B cell (primary cell): ENCODE data around the gene SALL4. TPM values are rescaled to one million over a fixed set of nuclear protein-coding genes. Genes with fewer than 3 reads are reported as not detected.

ENCODE experiments used
- ATAC-seq: fragments of 200-7000 bp; cut with Tn5 transposase; one replicate; pipeline ENCODE4 v1.10.0; 2021; ENCODE audit warnings: low read depth, mild to moderate bottlenecking, moderate number of reproducible peaks, moderate library complexity
- CTCF ChIA-PET: fragments of 350-600 bp; sonication (Branson Sonifier 250); formaldehyde crosslinking; loops from one replicate; lab custom pipeline; 2021; ENCODE audit warnings: antibody characterized with exemption, inconsistent platforms; lab: Charles Lee
- POLR2A ChIA-PET: fragments of 350-600 bp; sonication (Branson Sonifier 250); formaldehyde crosslinking; loops from one replicate; lab custom pipeline; 2021; ENCODE audit warnings: antibody characterized with exemption; lab: Charles Lee
- DNase-seq: peaks from one replicate; pipeline ENCODE4 v3.0.0; 2013
- H2AFZ ChIP-seq: 2 replicates; pipeline ENCODE4 v1.6.1; 2012; ENCODE audit warnings: mild to moderate bottlenecking, low read depth, low read length; ENCODE audit not compliant: insufficient read depth, poor library complexity, severe bottlenecking
- H3K27ac ChIP-seq, 2 donors: 1 replicate in 1 of 2; 2 replicates in 1 of 2; pipeline ENCODE4 v1.5.1; 2012 to 2013; ENCODE audit warnings: low read length in 2 of 2, mild to moderate bottlenecking in 2 of 2, moderate library complexity in 1 of 2
- H3K27me3 ChIP-seq, 4 experiments: fragments of 200-600 bp in 1 of 4; sonication (generic) in 1 of 4; replicated peaks in 1 of 4; 1 replicate in 2 of 4; 2 replicates in 2 of 4; pipeline versions ENCODE4 v1.6.1 to v1.7.0; 2013 to 2016; ENCODE audit warnings: low read length in 3 of 4, mild to moderate bottlenecking in 2 of 4, mixed read lengths in 1 of 4, moderate library complexity in 1 of 4; ENCODE audit not compliant: insufficient read depth in 4 of 4, control insufficient read depth in 3 of 4; ENCODE audit errors: control extremely low read depth in 1 of 4
- H3K36me3 ChIP-seq, 2 experiments: replicated peaks in 1 of 2; 1 replicate in 1 of 2; 2 replicates in 1 of 2; pipeline versions ENCODE4 v1.6.1 to v1.7.1; 2013; ENCODE audit warnings: low read length in 1 of 2; ENCODE audit not compliant: insufficient read depth in 2 of 2, control insufficient read depth in 1 of 2; ENCODE audit errors: control extremely low read depth in 1 of 2, extremely low read depth in 1 of 2
- H3K4me1 ChIP-seq, 2 donors: fragments of 200-600 bp in 1 of 2; sonication (generic) in 1 of 2; 1 replicate in 1 of 2; 2 replicates in 1 of 2; pipeline versions ENCODE4 v1.5.1 to v1.6.1; 2013 to 2017; ENCODE audit warnings: low read length in 2 of 2; ENCODE audit not compliant: control insufficient read depth in 2 of 2, insufficient read depth in 2 of 2
- H3K4me2 ChIP-seq: replicated peaks from 2 replicates; pipeline ENCODE3; 2012; ENCODE audit warnings: mild to moderate bottlenecking, low read depth, low read length; ENCODE audit not compliant: poor library complexity, severe bottlenecking
- H3K4me3 ChIP-seq, 5 experiments: fragments of 200-600 bp in 1 of 5; sonication (generic) in 1 of 5; 1 replicate in 3 of 5; 2 replicates in 2 of 5; pipeline versions ENCODE4 v1.5.1 to v1.7.0; 2011 to 2016; ENCODE audit warnings: low read length in 4 of 5, mild to moderate bottlenecking in 4 of 5, low read depth in 2 of 5, control low read depth in 1 of 5, moderate library complexity in 1 of 5; ENCODE audit not compliant: insufficient read depth in 1 of 5; ENCODE audit errors: control extremely low read depth in 1 of 5, extremely low read depth in 1 of 5
- H3K79me2 ChIP-seq: fragments of 200-600 bp; sonication (generic); one replicate; pipeline ENCODE4 v1.6.0; 2016; ENCODE audit warnings: low read length; ENCODE audit not compliant: control insufficient read depth, insufficient read depth
- H3K9ac ChIP-seq: fragments of 200-600 bp; sonication (generic); 2 replicates; pipeline ENCODE4 v1.6.1; 2017; ENCODE audit warnings: mild to moderate bottlenecking, low read length, moderate library complexity
- H3K9me3 ChIP-seq, 3 donors: one replicate each; pipeline versions ENCODE4 v1.6.1 to v1.7.1; 2013; ENCODE audit warnings: low read length in 2 of 3; ENCODE audit not compliant: control insufficient read depth in 2 of 3, insufficient read depth in 1 of 3; ENCODE audit errors: control extremely low read depth in 1 of 3
- H4K20me1 ChIP-seq: 2 replicates; pipeline ENCODE4 v1.6.0; 2012; ENCODE audit warnings: mild to moderate bottlenecking, low read length; ENCODE audit not compliant: insufficient read depth, control insufficient read depth, poor library complexity, severe bottlenecking
- H3K27ac Mint-ChIP-seq: one replicate; pipeline ENCODE4 v1.8.0; 2021; ENCODE audit warnings: mixed read lengths
- H3K27me3 Mint-ChIP-seq: one replicate; pipeline ENCODE4 v1.8.0; 2021; ENCODE audit warnings: mixed read lengths
- H3K4me1 Mint-ChIP-seq: one replicate; pipeline ENCODE4 v1.8.0; 2021; ENCODE audit warnings: mixed read lengths
- H3K4me3 Mint-ChIP-seq: one replicate; pipeline ENCODE4 v1.8.0; 2021; ENCODE audit warnings: mixed read lengths
- H3K9me3 Mint-ChIP-seq: one replicate; pipeline ENCODE4 v1.8.0; 2022; ENCODE audit warnings: mixed read lengths; ENCODE audit not compliant: insufficient read depth
- EZH2 ChIP-seq: IDR thresholded peaks from 2 replicates; pipeline ENCODE4 v1.6.1; 2012; ENCODE audit warnings: borderline replicate concordance, low read depth, mild to moderate bottlenecking, moderate library complexity, low read length; ENCODE audit not compliant: insufficient read depth, poor library complexity, severe bottlenecking
- WGBS: methylation state at CpG from one replicate; pipeline ENCODE4 v1.1.5; 2013; ENCODE audit warnings: missing lambda C conversion rate; ENCODE audit not compliant: insufficient coverage; 5-methylcytosine and 5-hydroxymethylcytosine counted together
- intact Hi-C: fragments of 100-400 bp; cut with micrococcal nuclease; formaldehyde crosslinking; loops from one replicate; pipeline ENCODE4 v1.10.0; 2022
- polyA plus RNA-seq: library from polyadenylated mRNA; depleted of rRNA; stranded (reverse); fragments of >200 nt; gene quantifications from 2 replicates; pipeline ENCODE4 v1.2.3, GENCODE V29; 2012
- total RNA-seq, 2 donors: library from RNA; stranded (reverse); fragments of 120-200 nt in 1 of 2; gene quantifications; 1 replicate in 1 of 2; 2 replicates in 1 of 2; pipeline versions ENCODE4 v1.2.3 to v1.2.4, GENCODE V29; 2013 to 2022
- TF ChIP-seq, protein P1 (sequence below): fragments of 200-600 bp; IDR thresholded peaks from one replicate; pipeline ENCODE4 v1.8.0; 2022; ENCODE audit warnings: antibody characterized with exemption, mild to moderate bottlenecking

SALL4 gene
- total and polyA plus RNA-seq, 2 donors (not counting 1 experiment from before 2014, with no cell fraction given), result 0.21 TPM; not detected in 1

DNA sequence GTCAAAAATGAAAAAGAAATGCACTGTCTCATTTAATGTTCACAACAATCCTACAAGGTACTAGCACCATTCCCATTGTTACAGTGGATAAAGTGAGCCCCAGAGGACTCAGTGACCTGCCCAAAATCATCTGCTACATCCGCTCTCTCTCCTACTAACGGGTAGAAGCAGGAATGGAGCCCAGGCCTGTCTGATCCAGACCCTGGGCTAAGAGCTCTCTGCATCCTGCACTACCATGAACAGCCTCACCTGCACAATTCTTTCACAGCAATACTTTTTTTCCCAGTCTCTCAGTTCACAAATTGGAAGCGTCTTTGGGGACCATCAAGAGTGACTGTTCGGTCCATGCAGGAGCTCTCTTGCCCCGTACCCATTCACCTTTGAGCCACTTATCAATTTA is 65.4 kb downstream of the SALL4 start:
- H3K9ac ChIP-seq, result no peak overlapping the region
- no peaks in the 10 kb centered on the region for H3K4me1 ChIP-seq
- no peaks in the 10 kb centered on the region for H3K9me3 ChIP-seq
- H3K4me3 Mint-ChIP-seq, result no peak overlapping the region
- no peaks in the 10 kb centered on the region for H3K4me1 Mint-ChIP-seq
- no peak overlapping the region for H3K4me2 ChIP-seq
- H3K79me2 ChIP-seq, result no peaks in the 10 kb centered on the region
- no peaks in the 10 kb centered on the region for H3K9me3 Mint-ChIP-seq
- no peak overlapping the region for H3K4me3 ChIP-seq
- H4K20me1 ChIP-seq, result no peaks in the 10 kb centered on the region
- H3K27me3 ChIP-seq, result no peaks in the 10 kb centered on the region
- no peak overlapping the region for H3K27ac Mint-ChIP-seq
- no peak for DNase-seq
- no peaks in the 10 kb centered on the region for H3K36me3 ChIP-seq
- POLR2A ChIA-PET, result no interaction called here
- H3K27me3 Mint-ChIP-seq, result peaks cover 8% of the 10 kb centered on the region
- TF ChIP-seq EZH2, result no peak
- TF ChIP-seq, protein P1, sequence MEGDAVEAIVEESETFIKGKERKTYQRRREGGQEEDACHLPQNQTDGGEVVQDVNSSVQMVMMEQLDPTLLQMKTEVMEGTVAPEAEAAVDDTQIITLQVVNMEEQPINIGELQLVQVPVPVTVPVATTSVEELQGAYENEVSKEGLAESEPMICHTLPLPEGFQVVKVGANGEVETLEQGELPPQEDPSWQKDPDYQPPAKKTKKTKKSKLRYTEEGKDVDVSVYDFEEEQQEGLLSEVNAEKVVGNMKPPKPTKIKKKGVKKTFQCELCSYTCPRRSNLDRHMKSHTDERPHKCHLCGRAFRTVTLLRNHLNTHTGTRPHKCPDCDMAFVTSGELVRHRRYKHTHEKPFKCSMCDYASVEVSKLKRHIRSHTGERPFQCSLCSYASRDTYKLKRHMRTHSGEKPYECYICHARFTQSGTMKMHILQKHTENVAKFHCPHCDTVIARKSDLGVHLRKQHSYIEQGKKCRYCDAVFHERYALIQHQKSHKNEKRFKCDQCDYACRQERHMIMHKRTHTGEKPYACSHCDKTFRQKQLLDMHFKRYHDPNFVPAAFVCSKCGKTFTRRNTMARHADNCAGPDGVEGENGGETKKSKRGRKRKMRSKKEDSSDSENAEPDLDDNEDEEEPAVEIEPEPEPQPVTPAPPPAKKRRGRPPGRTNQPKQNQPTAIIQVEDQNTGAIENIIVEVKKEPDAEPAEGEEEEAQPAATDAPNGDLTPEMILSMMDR, result no peak
- no peak overlapping the region for H2AFZ ChIP-seq
- intact Hi-C loops, result no loop called here
- no peak for ATAC-seq
- CTCF ChIA-PET, result no interaction called here
- WGBS, result 73% methylated on average over 5 of the region's 5 CpGs
- no peak overlapping the region for H3K27ac ChIP-seq

DNA sequence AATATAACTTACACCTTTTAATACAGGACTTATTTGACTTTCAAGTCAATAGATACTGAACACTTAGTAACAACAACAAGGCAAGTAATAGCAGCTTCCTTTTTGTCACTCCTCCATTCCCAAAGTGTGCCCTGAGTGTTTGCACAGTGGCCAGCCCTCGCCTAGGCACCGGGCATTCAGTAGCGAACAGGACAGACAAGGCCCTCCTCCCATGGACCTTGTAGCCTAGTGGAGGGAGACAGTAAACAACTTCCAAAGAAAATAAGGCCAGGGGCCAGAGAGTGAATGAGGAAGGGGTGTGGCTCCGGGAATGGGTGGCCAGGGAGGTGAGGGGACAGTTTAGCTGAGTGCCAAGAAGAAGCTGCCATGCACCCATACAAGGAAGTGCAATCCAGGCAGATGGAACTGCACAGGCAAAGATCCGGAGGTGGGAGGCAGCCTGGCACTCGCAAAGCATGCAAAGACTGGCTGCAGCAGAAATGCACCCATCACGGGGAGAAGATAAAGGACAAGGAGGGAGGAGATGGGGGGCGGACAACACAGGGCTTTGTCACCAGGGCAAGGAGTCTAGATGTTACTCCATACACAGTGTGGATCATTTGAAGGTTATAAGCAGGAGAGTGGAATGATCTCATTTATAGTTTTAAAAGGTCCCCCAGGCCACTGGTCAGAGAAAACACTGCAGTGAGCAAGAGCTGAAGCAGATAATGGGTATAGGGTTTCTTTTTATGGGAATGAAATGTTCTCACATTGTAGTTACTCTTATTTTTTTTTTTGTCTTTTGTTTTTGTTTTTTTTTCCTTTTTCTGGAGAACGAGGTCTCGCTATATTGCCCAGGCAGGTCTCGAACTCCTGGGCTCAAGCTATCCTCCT is 66.4 kb downstream of the SALL4 start:
- intact Hi-C loops, result no loop called here
- no peak overlapping the region for H3K4me3 ChIP-seq
- no peak overlapping the region for H3K27ac Mint-ChIP-seq
- CTCF ChIA-PET, result no interaction called here
- no peaks in the 10 kb centered on the region for H3K9me3 Mint-ChIP-seq
- no peaks in the 10 kb centered on the region for H3K4me1 ChIP-seq
- POLR2A ChIA-PET, result interaction anchor here (0.6 kb wide), 1 partner anchor 302 kb away, joined by 4 read pairs; no protein-coding TSS in a partner anchor
- ATAC-seq, result no peak
- no peak overlapping the region for H2AFZ ChIP-seq
- TF ChIP-seq EZH2, result no peak
- TF ChIP-seq, protein P1, result no peak
- no peak overlapping the region for H3K27ac ChIP-seq
- no peaks in the 10 kb centered on the region for H3K36me3 ChIP-seq
- H3K27me3 ChIP-seq, result no peaks in the 10 kb centered on the region
- H3K4me1 Mint-ChIP-seq, result no peaks in the 10 kb centered on the region
- no peaks in the 10 kb centered on the region for H3K9me3 ChIP-seq
- 91% methylated on average over 5 of the region's 11 CpGs for WGBS
- H3K4me3 Mint-ChIP-seq, result no peak overlapping the region
- no peak for DNase-seq
- H4K20me1 ChIP-seq, result no peaks in the 10 kb centered on the region
- H3K27me3 Mint-ChIP-seq, result peaks cover 5% of the 10 kb centered on the region
- H3K4me2 ChIP-seq, result no peak overlapping the region
- H3K9ac ChIP-seq, result no peak overlapping the region
- H3K79me2 ChIP-seq, result no peaks in the 10 kb centered on the region
